ENCODE measurements around the gene SSBP3.
A peak's percentile ranks its signal among the peaks of the same experiment; 100 is the strongest.

The SSBP3 gene

DNA sequence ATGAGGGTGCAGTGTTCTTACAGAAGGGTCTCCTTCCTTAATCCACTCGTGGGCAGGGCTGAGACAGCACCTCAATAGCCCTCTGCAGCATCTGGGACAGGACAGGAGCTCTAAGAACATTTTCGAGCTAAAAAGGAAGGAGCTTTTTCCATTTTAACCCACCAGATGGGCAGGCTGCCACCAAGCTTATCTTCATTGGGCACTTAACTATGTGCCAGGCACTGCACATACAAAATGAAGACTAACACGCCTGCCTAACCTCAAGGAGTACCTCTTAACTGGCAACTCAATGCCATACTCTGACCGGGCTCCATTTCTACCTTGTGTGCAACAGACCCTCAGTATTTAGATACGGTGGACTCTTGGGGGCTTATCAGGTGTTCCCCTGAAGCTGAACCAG, 48.2 kb downstream of the SSBP3 start:
- DNase-seq = no peak
- no peak overlapping the region for H2BK5ac ChIP-seq (ENCODE audit: low read depth, low read length, poor library complexity, severe bottlenecking)

DNA sequence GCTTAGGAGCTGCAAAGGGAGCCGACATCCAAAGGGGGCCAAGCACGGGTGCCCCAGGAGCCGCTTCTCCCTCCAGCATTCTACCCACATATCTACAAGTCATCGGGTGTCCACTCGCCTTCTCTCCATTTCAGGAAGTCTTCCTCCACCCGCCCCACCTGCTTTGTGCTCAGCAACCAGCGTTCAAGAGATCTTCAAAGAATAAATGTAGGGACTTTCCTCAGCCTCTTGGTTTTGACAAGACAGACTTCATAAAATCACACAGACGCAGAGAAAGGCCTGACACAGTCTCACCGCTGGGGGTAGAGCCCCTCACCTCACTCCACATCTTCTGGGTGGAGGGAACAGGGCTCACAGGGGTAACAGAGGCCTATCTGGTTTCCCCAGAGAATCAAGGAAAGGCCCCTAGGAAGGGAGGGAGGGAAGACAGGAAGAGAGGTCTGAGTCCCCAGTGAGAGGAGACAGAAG, 49.5 kb downstream of the SSBP3 start:
- Histone ChIP-seq H3K23ac (ENCODE audit: low read length in 2 of 2) (no peak overlapping the region), H3K4ac (ENCODE audit: low read depth in 1 of 2, low read length in 2 of 2) (peak overlapping the region in 1 of 2 experiments; percentile 17), H3K9me3 (ENCODE audit: control insufficient read depth, low read length) (no peaks in the 10 kb centered on the region), H2AFZ (ENCODE audit: low read depth, low read length) (no peak overlapping the region), H3K27me3 (ENCODE audit: control insufficient read depth in 1 of 2, insufficient read depth in 1 of 2, low read length in 2 of 2) (no peaks in the 10 kb centered on the region), H3K27ac (ENCODE audit: low read length, poor library complexity, severe bottlenecking) (no peak overlapping the region), H3K14ac (ENCODE audit: low read length in 2 of 2) (no peak overlapping the region), H3K4me3 (ENCODE audit: insufficient read depth in 1 of 2, low read depth in 1 of 2, low read length in 2 of 2) (no peak overlapping the region), H3K79me1 (replicated peaks; ENCODE audit: low read length, poor library complexity, severe bottlenecking) (peaks cover 49% of the 10 kb centered on the region), H4K8ac (ENCODE audit: low read length) (no peak overlapping the region), H2BK15ac (ENCODE audit: low read depth, poor library complexity, severe bottlenecking) (no peak overlapping the region), H3K9ac (ENCODE audit: low read length) (no peak overlapping the region), H4K91ac (ENCODE audit: low read length) (no peak overlapping the region), H2BK5ac (ENCODE audit: low read depth, low read length, poor library complexity, severe bottlenecking) (no peak overlapping the region), H2BK120ac (ENCODE audit: low read depth, low read length) (no peak overlapping the region), H2BK12ac (ENCODE audit: low read length in 2 of 2) (no peak overlapping the region), H2AK5ac (ENCODE audit: low read length, severe bottlenecking) (no peak overlapping the region), H3K4me1 (ENCODE audit: control insufficient read depth, insufficient read depth, low read depth, low read length) (peaks cover 4% of the 10 kb centered on the region), H3K36me3 (ENCODE audit: control insufficient read depth in 1 of 2, insufficient read depth in 2 of 2, low read depth in 1 of 2, low read length in 2 of 2) (peaks cover 12 to 19% of the 10 kb centered on the region in 2 experiments), H3K4me2 (ENCODE audit: low read length, poor library complexity, severe bottlenecking) (no peak overlapping the region), H3K18ac (ENCODE audit: low read depth in 1 of 2, low read length in 2 of 2) (peak overlapping the region in 1 of 2 experiments; percentile 6)
- 87% methylated on average over 9 of the region's 9 CpGs for WGBS
- no peak for DNase-seq

More for the DNA sequence above, 48.2 kb downstream of the SSBP3 start:
- Histone ChIP-seq H2AFZ (ENCODE audit: low read depth, low read length) (no peak overlapping the region), H3K9ac (ENCODE audit: low read length) (no peak overlapping the region), H3K23ac (ENCODE audit: low read length in 2 of 2) (no peak overlapping the region), H2AK5ac (ENCODE audit: low read length, severe bottlenecking) (no peak overlapping the region), H3K79me1 (replicated peaks; ENCODE audit: low read length, poor library complexity, severe bottlenecking) (peaks cover 47% of the 10 kb centered on the region), H3K36me3 (ENCODE audit: control insufficient read depth in 1 of 2, insufficient read depth in 2 of 2, low read depth in 1 of 2, low read length in 2 of 2) (peaks cover 12 to 19% of the 10 kb centered on the region in 2 experiments), H3K4me2 (ENCODE audit: low read length, poor library complexity, severe bottlenecking) (no peak overlapping the region), H3K14ac (ENCODE audit: low read length in 2 of 2) (no peak overlapping the region), H3K4me1 (ENCODE audit: control insufficient read depth, insufficient read depth, low read depth, low read length) (peaks cover 4% of the 10 kb centered on the region), H2BK15ac (ENCODE audit: low read depth, poor library complexity, severe bottlenecking) (no peak overlapping the region), H3K27me3 (ENCODE audit: control insufficient read depth in 1 of 2, insufficient read depth in 1 of 2, low read length in 2 of 2) (no peaks in the 10 kb centered on the region), H3K4me3 (ENCODE audit: insufficient read depth in 1 of 2, low read depth in 1 of 2, low read length in 2 of 2) (no peak overlapping the region), H2BK120ac (ENCODE audit: low read depth, low read length) (no peak overlapping the region), H2BK12ac (ENCODE audit: low read length in 2 of 2) (no peak overlapping the region), H4K91ac (ENCODE audit: low read length) (no peak overlapping the region), H3K27ac (ENCODE audit: low read length, poor library complexity, severe bottlenecking) (no peak overlapping the region), H3K9me3 (ENCODE audit: control insufficient read depth, low read length) (no peaks in the 10 kb centered on the region), H3K4ac (ENCODE audit: low read depth in 1 of 2, low read length in 2 of 2) (no peak overlapping the region), H3K18ac (ENCODE audit: low read depth in 1 of 2, low read length in 2 of 2) (no peak overlapping the region), H4K8ac (ENCODE audit: low read length) (no peak overlapping the region)
- 94% methylated on average over 5 of the region's 5 CpGs for WGBS

DNA sequence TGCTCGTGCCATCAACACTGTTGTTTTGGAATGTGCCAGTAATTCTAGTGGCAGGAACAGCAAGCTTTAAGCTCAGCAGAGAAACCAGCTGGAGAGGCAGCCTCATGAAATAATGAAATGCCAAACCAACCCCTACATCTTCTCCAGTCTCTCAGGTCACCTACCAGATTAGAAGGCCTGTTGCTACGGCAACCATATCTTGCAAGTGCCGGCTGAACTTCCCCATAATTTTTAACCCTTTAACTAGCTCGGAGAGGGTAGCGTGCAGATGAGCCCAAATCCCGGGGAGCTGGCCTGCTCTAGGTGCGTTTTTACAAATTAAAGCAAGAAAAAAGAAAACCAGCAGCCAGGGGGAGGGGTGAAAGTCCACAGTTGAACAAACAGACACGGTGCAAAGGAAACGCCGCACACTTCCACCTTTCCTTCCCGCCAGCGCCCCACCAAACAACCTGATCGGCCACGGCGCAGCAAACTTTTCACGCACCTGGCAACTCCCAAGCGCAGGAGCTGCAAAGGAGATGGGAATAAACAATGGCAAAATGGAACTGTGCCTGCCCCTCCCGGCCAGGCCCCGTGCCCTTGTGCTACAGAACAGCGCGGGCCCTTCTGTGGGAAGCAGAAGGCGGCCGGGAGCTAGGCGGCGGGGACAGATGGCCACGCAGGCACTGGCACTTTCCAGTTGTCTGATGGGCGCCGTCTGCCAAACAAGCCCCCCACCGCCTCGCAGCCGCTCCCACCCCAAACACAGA, 50.1 kb downstream of the SSBP3 start:
- no peak for DNase-seq
- WGBS = 89% methylated on average over 31 of the region's 31 CpGs
- H3K4me3 ChIP-seq (ENCODE audit: insufficient read depth in 1 of 2, low read depth in 1 of 2, low read length in 2 of 2) = no peak overlapping the region
- H3K79me1 ChIP-seq (replicated peaks; ENCODE audit: low read length, poor library complexity, severe bottlenecking) = peaks cover 44% of the 10 kb centered on the region
- no peaks in the 10 kb centered on the region for H3K27me3 ChIP-seq (ENCODE audit: control insufficient read depth in 1 of 2, insufficient read depth in 1 of 2, low read length in 2 of 2)
- no peak overlapping the region for H2AFZ ChIP-seq (ENCODE audit: low read depth, low read length)
- H4K8ac ChIP-seq (ENCODE audit: low read length) = no peak overlapping the region
- H2BK120ac ChIP-seq (ENCODE audit: low read depth, low read length) = no peak overlapping the region
- H3K27ac ChIP-seq (ENCODE audit: low read length, poor library complexity, severe bottlenecking) = no peak overlapping the region
- H3K4me1 ChIP-seq (ENCODE audit: control insufficient read depth, insufficient read depth, low read depth, low read length) = peaks cover 4% of the 10 kb centered on the region
- H3K4me2 ChIP-seq (ENCODE audit: low read length, poor library complexity, severe bottlenecking) = no peak overlapping the region
- H3K9me3 ChIP-seq (ENCODE audit: control insufficient read depth, low read length) = no peaks in the 10 kb centered on the region
- peak overlapping the region in 1 of 2 experiments; percentile 29 for H3K18ac ChIP-seq (ENCODE audit: low read depth in 1 of 2, low read length in 2 of 2)
- no peak overlapping the region for H2AK5ac ChIP-seq (ENCODE audit: low read length, severe bottlenecking)
- H3K14ac ChIP-seq (ENCODE audit: low read length in 2 of 2) = no peak overlapping the region
- H2BK15ac ChIP-seq (ENCODE audit: low read depth, poor library complexity, severe bottlenecking) = no peak overlapping the region
- H3K9ac ChIP-seq (ENCODE audit: low read length) = no peak overlapping the region
- H2BK5ac ChIP-seq (ENCODE audit: low read depth, low read length, poor library complexity, severe bottlenecking) = no peak overlapping the region
- peak overlapping the region in 1 of 2 experiments; percentile 46 for H2BK12ac ChIP-seq (ENCODE audit: low read length in 2 of 2)
- H3K4ac ChIP-seq (ENCODE audit: low read depth in 1 of 2, low read length in 2 of 2) = peak overlapping the region in 1 of 2 experiments; percentile 17
- no peak overlapping the region for H3K23ac ChIP-seq (ENCODE audit: low read length in 2 of 2)
- peaks cover 12 to 19% of the 10 kb centered on the region in 2 experiments for H3K36me3 ChIP-seq (ENCODE audit: control insufficient read depth in 1 of 2, insufficient read depth in 2 of 2, low read depth in 1 of 2, low read length in 2 of 2)
- no peak overlapping the region for H4K91ac ChIP-seq (ENCODE audit: low read length)

DNA sequence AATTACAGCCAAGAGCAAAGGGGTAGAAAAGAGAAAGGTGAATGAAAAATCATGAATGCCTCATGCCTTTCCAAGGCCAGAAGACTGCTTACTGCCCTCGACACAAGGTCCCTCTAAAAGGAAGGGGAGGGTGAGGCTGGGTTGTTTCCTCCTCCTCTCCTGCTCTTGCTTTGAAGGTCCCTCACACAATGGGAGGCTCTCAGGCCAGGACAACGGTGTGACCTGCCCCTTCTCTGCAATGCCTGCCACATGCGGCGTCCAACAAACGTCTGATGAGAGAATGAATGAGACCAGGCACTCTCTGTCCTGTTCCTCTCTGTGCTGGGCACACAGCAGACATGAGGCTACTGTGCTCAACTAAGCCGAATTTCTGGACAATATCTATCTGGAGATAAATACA, 51.3 kb downstream of the SSBP3 start:
- peaks cover 46% of the 10 kb centered on the region for H3K79me1 ChIP-seq (replicated peaks; ENCODE audit: low read length, poor library complexity, severe bottlenecking)
- H4K8ac ChIP-seq (ENCODE audit: low read length) = no peak overlapping the region
- H3K4me2 ChIP-seq (ENCODE audit: low read length, poor library complexity, severe bottlenecking) = no peak overlapping the region
- peak overlapping the region in 1 of 2 experiments; percentile 21 for H3K18ac ChIP-seq (ENCODE audit: low read depth in 1 of 2, low read length in 2 of 2)
- H2AFZ ChIP-seq (ENCODE audit: low read depth, low read length) = no peak overlapping the region
- no peak overlapping the region for H2AK5ac ChIP-seq (ENCODE audit: low read length, severe bottlenecking)
- H3K4me3 ChIP-seq (ENCODE audit: insufficient read depth in 1 of 2, low read depth in 1 of 2, low read length in 2 of 2) = no peak overlapping the region
- no peak overlapping the region for H4K91ac ChIP-seq (ENCODE audit: low read length)
- H3K27me3 ChIP-seq (ENCODE audit: control insufficient read depth in 1 of 2, insufficient read depth in 1 of 2, low read length in 2 of 2) = no peaks in the 10 kb centered on the region
- no peak overlapping the region for H3K9ac ChIP-seq (ENCODE audit: low read length)
- no peak overlapping the region for H2BK5ac ChIP-seq (ENCODE audit: low read depth, low read length, poor library complexity, severe bottlenecking)
- no peak overlapping the region for H2BK120ac ChIP-seq (ENCODE audit: low read depth, low read length)
- H2BK15ac ChIP-seq (ENCODE audit: low read depth, poor library complexity, severe bottlenecking) = no peak overlapping the region
- H3K36me3 ChIP-seq (ENCODE audit: control insufficient read depth in 1 of 2, insufficient read depth in 2 of 2, low read depth in 1 of 2, low read length in 2 of 2) = peaks cover 12 to 19% of the 10 kb centered on the region in 2 experiments
- no peaks in the 10 kb centered on the region for H3K9me3 ChIP-seq (ENCODE audit: control insufficient read depth, low read length)
- peak overlapping the region in 1 of 2 experiments; percentile 55 for H3K14ac ChIP-seq (ENCODE audit: low read length in 2 of 2)
- WGBS = 77% methylated on average over 6 of the region's 6 CpGs
- H3K4me1 ChIP-seq (ENCODE audit: control insufficient read depth, insufficient read depth, low read depth, low read length) = peaks cover 4% of the 10 kb centered on the region
- no peak for DNase-seq
- no peak overlapping the region for H2BK12ac ChIP-seq (ENCODE audit: low read length in 2 of 2)
- H3K23ac ChIP-seq (ENCODE audit: low read length in 2 of 2) = no peak overlapping the region
- no peak overlapping the region for H3K27ac ChIP-seq (ENCODE audit: low read length, poor library complexity, severe bottlenecking)
- H3K4ac ChIP-seq (ENCODE audit: low read depth in 1 of 2, low read length in 2 of 2) = no peak overlapping the region

All from mesenchymal stem cell (in vitro differentiated cells and primary cell).